HL-60 (cell line): ENCODE measurements around the gene ORC2.

Experiments used
- CTCF ChIP-seq: IDR thresholded peaks from one replicate; pipeline ENCODE4 v1.5.1; 2011; ENCODE audit warnings: low read length, control low read depth, inconsistent platforms; ENCODE audit not compliant: insufficient read depth
- REST ChIP-seq: IDR thresholded peaks from 2 replicates; pipeline ENCODE4 v1.6.1; 2012; ENCODE audit warnings: low read depth; ENCODE audit not compliant: insufficient replicate concordance

- no peak for TF ChIP-seq CTCF
- no peak for TF ChIP-seq REST
Observed at GRCh38 chr2:200987137-200987536, 23.7 kb upstream of the ORC2 start.
